Measurements from ENCODE around the gene CTBP1.

- TF ChIP-seq, protein P1, sequence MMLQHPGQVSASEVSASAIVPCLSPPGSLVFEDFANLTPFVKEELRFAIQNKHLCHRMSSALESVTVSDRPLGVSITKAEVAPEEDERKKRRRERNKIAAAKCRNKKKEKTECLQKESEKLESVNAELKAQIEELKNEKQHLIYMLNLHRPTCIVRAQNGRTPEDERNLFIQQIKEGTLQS (IDR thresholded peaks at IDR 0.05; ENCODE audit: insufficient read depth, low read depth, low read length), result no peak
- TF ChIP-seq JUN (IDR thresholded peaks at IDR 0.05; ENCODE audit: low read depth, low read length) (no peak), SP1 (IDR thresholded peaks at IDR 0.05; ENCODE audit: low read depth, low read length) (no peak), CREB1 (IDR thresholded peaks at IDR 0.05) (no peak), TCF12 (IDR thresholded peaks at IDR 0.05; ENCODE audit: low read depth, low read length) (no peak), JUND (IDR thresholded peaks at IDR 0.05; ENCODE audit: low read length) (no peak), POLR2AphosphoS5 (IDR thresholded peaks at IDR 0.05; ENCODE audit: low read depth, low read length) (no peak), SAP30 (IDR thresholded peaks at IDR 0.05; ENCODE audit: insufficient read depth, insufficient replicate concordance, low read length) (no peak), USF2 (IDR thresholded peaks at IDR 0.05; ENCODE audit: low read length) (no peak), CBX5 (IDR thresholded peaks at IDR 0.05; ENCODE audit: low read depth, low read length) (no peak), EZH2 (IDR thresholded peaks at IDR 0.05; ENCODE audit: low read depth, low read length, severe bottlenecking) (no peak), TAF1 (IDR thresholded peaks at IDR 0.05; ENCODE audit: low read depth, low read length) (no peak)
- TF ChIP-seq, protein P2, sequence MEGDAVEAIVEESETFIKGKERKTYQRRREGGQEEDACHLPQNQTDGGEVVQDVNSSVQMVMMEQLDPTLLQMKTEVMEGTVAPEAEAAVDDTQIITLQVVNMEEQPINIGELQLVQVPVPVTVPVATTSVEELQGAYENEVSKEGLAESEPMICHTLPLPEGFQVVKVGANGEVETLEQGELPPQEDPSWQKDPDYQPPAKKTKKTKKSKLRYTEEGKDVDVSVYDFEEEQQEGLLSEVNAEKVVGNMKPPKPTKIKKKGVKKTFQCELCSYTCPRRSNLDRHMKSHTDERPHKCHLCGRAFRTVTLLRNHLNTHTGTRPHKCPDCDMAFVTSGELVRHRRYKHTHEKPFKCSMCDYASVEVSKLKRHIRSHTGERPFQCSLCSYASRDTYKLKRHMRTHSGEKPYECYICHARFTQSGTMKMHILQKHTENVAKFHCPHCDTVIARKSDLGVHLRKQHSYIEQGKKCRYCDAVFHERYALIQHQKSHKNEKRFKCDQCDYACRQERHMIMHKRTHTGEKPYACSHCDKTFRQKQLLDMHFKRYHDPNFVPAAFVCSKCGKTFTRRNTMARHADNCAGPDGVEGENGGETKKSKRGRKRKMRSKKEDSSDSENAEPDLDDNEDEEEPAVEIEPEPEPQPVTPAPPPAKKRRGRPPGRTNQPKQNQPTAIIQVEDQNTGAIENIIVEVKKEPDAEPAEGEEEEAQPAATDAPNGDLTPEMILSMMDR (IDR thresholded peaks at IDR 0.05; ENCODE audit: control extremely low read depth in 1 of 3, insufficient read depth in 1 of 3, low read depth in 1 of 3, low read length in 3 of 3), result no peak
These were observed 31.6 kb downstream of the CTBP1 start for GRCh38 chr4:1217366-1217765.
